HepG2 (cell line): ENCODE measurements around the gene SNRNP200. TPM values are rescaled to one million over a fixed set of nuclear protein-coding genes. Genes with fewer than 3 reads are reported as not detected.
A peak's percentile ranks its signal among the peaks of the same experiment; 100 is the strongest.

ENCODE experiments used
- CEBPB ChIP-seq: IDR thresholded peaks from 2 replicates; pipeline ENCODE4 v1.6.1; 2011; ENCODE audit warnings: low read depth, low read length, improper control_type of control experiment, borderline replicate concordance
- DNMT3B ChIP-seq: conservative IDR thresholded peaks from 2 replicates; pipeline ENCODE4 v1.6.1; 2016; ENCODE audit warnings: missing biosample characterization, control low read depth
- ELF1 ChIP-seq: sonication (generic); formaldehyde crosslinking; IDR thresholded peaks from 2 replicates; pipeline ENCODE4 v1.4.0; 2020; ENCODE audit warnings: missing genetic modification reagents
- RXRB ChIP-seq: IDR thresholded peaks from 2 replicates; pipeline ENCODE4 v1.6.1; 2016; ENCODE audit warnings: borderline replicate concordance, missing genetic modification reagents, missing compliant biosample characterization
- THAP9 ChIP-seq: sonication (generic); formaldehyde crosslinking; IDR thresholded peaks from 2 replicates; pipeline ENCODE4; 2020; ENCODE audit warnings: missing genetic modification reagents, mild to moderate bottlenecking, borderline replicate concordance
- TRAFD1 ChIP-seq: sonication (generic); formaldehyde crosslinking; IDR thresholded peaks from 2 replicates; pipeline ENCODE4 v1.5.1; 2020; ENCODE audit warnings: missing genetic modification reagents, mild to moderate bottlenecking, borderline replicate concordance
- ZNF142 ChIP-seq: sonication (generic); formaldehyde crosslinking; IDR thresholded peaks from 2 replicates; pipeline ENCODE4 v1.4.0; 2020; ENCODE audit warnings: missing genetic modification reagents
- ZNF383 ChIP-seq: sonication (generic); formaldehyde crosslinking; IDR thresholded peaks from 2 replicates; pipeline ENCODE4 v1.4.0; 2020; ENCODE audit warnings: missing genetic modification reagents, mild to moderate bottlenecking, borderline replicate concordance
- ZNF513 ChIP-seq: sonication (generic); formaldehyde crosslinking; conservative IDR thresholded peaks from 2 replicates; pipeline ENCODE4 v1.5.0; 2020; ENCODE audit warnings: missing genetic modification reagents
- ZNF597 ChIP-seq: sonication (generic); formaldehyde crosslinking; IDR thresholded peaks from 2 replicates; pipeline ENCODE4 v1.5.0; 2020; ENCODE audit warnings: missing genetic modification reagents
- ZNF691 ChIP-seq: sonication (generic); formaldehyde crosslinking; IDR thresholded peaks from 2 replicates; pipeline ENCODE4 v1.4.0; 2020; ENCODE audit warnings: missing genetic modification reagents, low read depth, mild to moderate bottlenecking, borderline replicate concordance
- ZSCAN9 ChIP-seq: IDR thresholded peaks from 2 replicates; pipeline ENCODE4 v1.6.1; 2016; ENCODE audit warnings: borderline replicate concordance
- polyA plus RNA-seq, 8 experiments: library from polyadenylated mRNA; depleted of rRNA in 3 of 8; stranded (reverse) in 7 of 8; unstranded in 1 of 8; fragments of >200 nt; fragmentation: Illumina TruSeq in 4 of 8; extraction: Trizol in 4 of 8; gene quantifications; 2 replicates each; pipeline versions ENCODE4 v1.2.1 to v1.2.3, GENCODE V29; 2011 to 2016; ENCODE audit warnings: low read depth in 4 of 8, missing spikeins in 1 of 8, mixed read lengths in 1 of 8; ENCODE audit not compliant: insufficient read depth in 1 of 8
- total RNA-seq, 5 experiments: library from RNA; depleted of rRNA; stranded (reverse); fragments of >200 nt; fragmentation: Illumina TruSeq; extraction: Trizol; gene quantifications; 2 replicates each; pipeline ENCODE4 v1.2.3, GENCODE V29; 2016; ENCODE audit warnings: low read depth in 1 of 5

SNRNP200 gene
- total and polyA plus RNA-seq, 2 of the 13 experiments (the other 11 are each of a cell fraction or from before 2014, with no cell fraction given), result 99.0 to 232 TPM

- TF ChIP-seq ZNF691 (CRISPR knock-in tag), result peak; percentile 29; the same call in 1 of the 2 replicates
- TF ChIP-seq ELF1 (CRISPR knock-in tag), result peak; percentile 85
- peak; percentile 86 for TF ChIP-seq RXRB
- peak; percentile 97 for TF ChIP-seq ZSCAN9 (CRISPR knock-in tag)
- peak; percentile 35; the same call in 1 of the 2 replicates for TF ChIP-seq THAP9
- 0 out of 2 replicates have a peak, but pooled peaks have one; percentile 46 for TF ChIP-seq ZNF383 (CRISPR knock-in tag)
- TF ChIP-seq TRAFD1, result no peak
- TF ChIP-seq CEBPB, result peak; percentile 39; the same call in 1 of the 2 replicates
- TF ChIP-seq ZNF597, result no peak
- peak; percentile 17; the same call in 1 of the 2 replicates for TF ChIP-seq ZNF142
- no peak for TF ChIP-seq ZNF513
- TF ChIP-seq DNMT3B (CRISPR knock-in tag), result peak; percentile 47; the same call in 1 of the 2 replicates
Measured at GRCh38 chr2:96260387-96261260, 44.7 kb downstream of the SNRNP200 start (continued).
